NCI-H82 treated with DMSO at 0.1 percent for 48 hours (cell line): ENCODE measurements around the gene CCNL2.

ENCODE experiments used
- DNase-seq: peaks from one replicate; lab custom pipeline; 2025; ENCODE audit not compliant: unreplicated experiment; lab: John Stamatoyannopoulos, UW

CCNL2 gene

DNA sequence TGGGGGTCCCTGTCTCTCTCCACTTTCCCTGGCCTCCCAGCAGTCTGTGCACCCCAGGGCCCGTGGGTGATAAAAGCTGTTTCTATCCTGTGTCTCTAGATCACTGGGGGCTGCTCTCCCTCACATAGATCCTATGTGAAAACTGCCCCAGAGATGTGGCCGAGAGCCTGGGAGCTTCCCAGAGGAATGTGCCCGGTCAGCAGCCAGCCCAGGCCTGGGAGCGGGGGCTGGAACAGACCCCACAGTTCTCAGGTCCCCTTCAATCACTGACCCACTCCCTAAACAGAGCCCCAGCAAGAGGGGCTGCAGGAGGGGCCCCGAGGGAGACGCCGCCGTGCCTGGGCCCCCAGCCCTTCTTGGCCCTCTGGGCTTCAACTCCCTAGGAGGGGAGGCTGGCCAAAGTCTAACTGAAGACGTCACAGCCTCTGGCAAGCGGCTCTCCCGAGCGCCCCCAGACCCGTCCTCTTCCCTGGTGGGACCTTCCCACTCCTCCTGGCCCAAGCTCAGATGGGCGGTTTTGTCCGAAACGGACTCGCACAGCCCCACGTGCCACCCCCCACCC is 41.2 kb downstream of the CCNL2 start:
- no peak for DNase-seq

- no peak for DNase-seq
Observed at GRCh38 chr1:1356796-1357401, 42.2 kb downstream of the CCNL2 start.

GRCh38 chr1:1356166-1356795 is 42.9 kb downstream of the CCNL2 start:
- no peak for DNase-seq

- DNase-seq: no peak
Observed at GRCh38 chr1:1355416-1355815, 43.7 kb downstream of the CCNL2 start.

- no peak for DNase-seq
Observed at GRCh38 chr1:1354271-1355247, 44.6 kb downstream of the CCNL2 start.

DNA sequence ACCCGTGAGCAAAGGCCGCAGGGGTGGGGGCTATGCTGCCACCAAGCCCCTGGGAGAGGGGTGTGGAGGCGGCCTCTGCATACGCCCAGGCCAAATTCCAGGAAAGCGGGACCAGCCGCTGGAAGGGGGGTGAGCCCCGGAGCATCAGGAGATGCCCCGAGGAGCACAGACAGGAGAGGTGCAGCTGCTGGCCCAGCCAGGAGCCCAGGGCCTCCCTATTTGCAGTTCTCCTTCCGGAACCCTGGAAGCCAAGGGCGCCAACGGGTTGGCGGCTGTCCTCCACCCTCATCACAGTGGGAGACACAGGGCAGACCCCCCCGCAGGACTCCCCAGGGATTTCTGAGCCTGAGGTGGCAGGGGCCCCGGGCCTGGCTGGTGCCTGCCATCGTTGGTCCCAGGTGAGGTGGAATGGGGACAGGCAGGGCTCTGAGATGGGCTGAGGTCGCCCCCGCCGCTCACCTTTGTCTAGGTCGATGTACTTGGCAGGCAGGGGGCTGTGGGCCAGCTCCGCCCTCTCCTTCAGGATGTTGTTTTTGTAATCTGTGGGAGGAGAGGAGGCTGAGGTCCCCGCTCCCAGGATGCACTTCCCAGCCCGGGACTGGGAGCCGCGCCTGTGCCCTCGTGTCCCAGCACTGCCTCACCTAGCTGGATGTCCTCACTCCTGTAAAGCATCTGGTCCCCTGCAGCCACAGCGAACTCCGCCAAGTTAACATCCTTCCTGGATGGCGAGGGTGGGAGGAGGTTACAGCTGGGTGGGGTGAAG is 45.6 kb downstream of the CCNL2 start:
- no peak for DNase-seq

DNA sequence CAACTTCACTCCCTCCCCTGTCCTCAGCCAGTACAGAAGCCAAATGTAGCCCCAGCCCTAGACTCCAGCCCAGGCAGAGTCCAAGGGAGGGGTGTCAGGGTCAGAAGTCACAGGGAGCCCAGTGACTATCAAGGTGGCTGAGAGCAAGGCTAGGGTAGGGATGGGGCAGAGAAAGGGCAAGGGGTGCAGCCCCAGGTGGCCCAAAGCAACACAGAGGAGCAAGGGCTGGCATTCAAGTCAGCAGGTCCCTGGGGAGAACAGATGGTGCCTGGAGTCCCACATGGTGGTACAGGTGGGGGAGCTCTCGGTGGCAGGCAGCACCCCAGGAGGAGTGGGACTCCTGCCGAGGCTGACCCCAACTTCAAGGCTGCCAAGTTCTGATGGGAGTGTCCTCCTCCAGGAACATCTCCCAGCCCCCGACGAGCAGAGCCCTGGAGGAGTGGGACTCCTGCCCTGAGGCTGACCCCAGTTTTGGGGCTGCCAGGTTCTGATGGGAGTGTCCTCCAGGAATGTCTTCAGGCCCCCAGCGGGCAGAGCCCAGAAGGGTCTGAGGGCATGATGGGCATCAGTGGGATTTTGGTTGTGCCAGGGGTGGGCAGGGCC is 46.2 kb downstream of the CCNL2 start:
- peak; percentile 26 for DNase-seq

- no peak for DNase-seq
Observed at GRCh38 chr1:1351511-1352427, 47.4 kb downstream of the CCNL2 start.

- no peak for DNase-seq
Observed at GRCh38 chr1:1349256-1350012, 49.7 kb downstream of the CCNL2 start, which contains the start of gene DVL1. Gene DVL1 (minus strand): TSS chr1:1349418. CDS start chr1:1349065, 353 bp downstream.

GRCh38 chr1:1348420-1349255 is 50.5 kb downstream of the CCNL2 start:
- no peak for DNase-seq

GRCh38 chr1:1347663-1348419 is 51.3 kb downstream of the CCNL2 start:
- no peak for DNase-seq

- DNase-seq: no peak
Observed at GRCh38 chr1:1347026-1347595, 52.0 kb downstream of the CCNL2 start.

- DNase-seq: no peak
Observed at GRCh38 chr1:1346501-1346890, 52.6 kb downstream of the CCNL2 start.

GRCh38 chr1:1345860-1346500 is 53.2 kb downstream of the CCNL2 start:
- DNase-seq: no peak

- no peak for DNase-seq
Observed at GRCh38 chr1:1345384-1345783, 53.8 kb downstream of the CCNL2 start.
